Gastroesophageal sphincter (tissue), 4 donors: Measurements from ENCODE around the gene FHOD3. TPM values are rescaled to one million over a fixed set of nuclear protein-coding genes. Genes with fewer than 3 reads are reported as not detected.

Source experiments
- ATAC-seq: fragments of 150-250 bp; one replicate; pipeline ENCODE4 v1.9.1; 2016; ENCODE audit warnings: mild to moderate bottlenecking, moderate library complexity
- H3K27ac ChIP-seq, 4 donors: fragments of 200-600 bp; sonication (generic) in 3 of 4; 1 replicate in 3 of 4; 2 replicates in 1 of 4; pipeline ENCODE4 v1.5.1; 2016 to 2019
- H3K27me3 ChIP-seq: fragments of 200-600 bp; sonication (generic); one replicate; pipeline ENCODE4 v1.5.1; 2019
- H3K36me3 ChIP-seq, 2 donors: fragments of 200-600 bp; sonication (generic); one replicate each; pipeline ENCODE4 v1.5.1; 2019; ENCODE audit warnings: control low read depth in 1 of 2
- H3K4me1 ChIP-seq, 3 donors: fragments of 200-600 bp; sonication (generic); 1 replicate in 2 of 3; 2 replicates in 1 of 3; pipeline ENCODE4 v1.5.1; 2016 to 2019; ENCODE audit warnings: control low read depth in 2 of 3
- H3K4me3 ChIP-seq, 2 donors: fragments of 200-600 bp; sonication (generic); one replicate each; pipeline ENCODE4 v1.5.1; 2019; ENCODE audit warnings: mild to moderate bottlenecking in 1 of 2, moderate library complexity in 1 of 2
- H3K9me3 ChIP-seq, 3 donors: fragments of 200-600 bp; sonication (generic); one replicate each; pipeline ENCODE4 v1.5.1; 2017 to 2019; ENCODE audit warnings: control low read depth in 2 of 3
- CTCF ChIP-seq, 4 experiments: fragments of 200-600 bp in 2 of 4; fragments of 450-650 bp in 2 of 4; sonication (generic) in 1 of 4; IDR thresholded peaks; one replicate each; pipeline ENCODE4 v1.5.1; 2017 to 2019; ENCODE audit warnings: antibody characterized with exemption in 4 of 4, mild to moderate bottlenecking in 2 of 4, moderate library complexity in 2 of 4
- EP300 ChIP-seq: sonication (generic); formaldehyde crosslinking; IDR thresholded peaks from one replicate; pipeline ENCODE4 v1.6.1; 2017; ENCODE audit warnings: antibody characterized with exemption, mild to moderate bottlenecking
- POLR2A ChIP-seq, 2 donors: fragments of 450-650 bp; IDR thresholded peaks; one replicate each; pipeline ENCODE4 v1.6.1; 2017; ENCODE audit warnings: antibody characterized with exemption in 2 of 2, mild to moderate bottlenecking in 2 of 2, moderate library complexity in 1 of 2
- POLR2AphosphoS5 ChIP-seq: sonication (generic); formaldehyde crosslinking; IDR thresholded peaks from one replicate; pipeline ENCODE4 v1.6.1; 2017; ENCODE audit warnings: antibody characterized with exemption
- WGBS, 2 donors: methylation state at CpG; one replicate each; pipeline ENCODE4 v1.1.5; 2018; ENCODE audit warnings: low coverage in 1 of 2; 5-methylcytosine and 5-hydroxymethylcytosine counted together
- total RNA-seq, 4 donors: library from RNA; depleted of rRNA; stranded (reverse); fragments of >200 nt; gene quantifications; one replicate each; pipeline ENCODE4 v1.1.0, GENCODE V29; 2016

Gene FHOD3
- total RNA-seq, 4 donors from 2014 or later = 18.4 to 36.7 (median 30.4) TPM

GRCh38 chr18:36309436-36310391, 12.2 kb downstream of the FHOD3 start:
- TF ChIP-seq EP300 (no peak), CTCF (IDR thresholded peaks at IDR 0.05) (no peak), POLR2A (IDR thresholded peaks at IDR 0.05) (no peak), POLR2AphosphoS5 (no peak)
- no peak for ATAC-seq
- Histone ChIP-seq H3K9me3 (no peaks in the 10 kb centered on the region), H3K36me3 (no peaks in the 10 kb centered on the region), H3K4me1 (no peaks in the 10 kb centered on the region), H3K27me3 (no peaks in the 10 kb centered on the region), H3K4me3 (no peak overlapping the region), H3K27ac (no peak overlapping the region)
- 70 to 81% methylated on average over 2 to 3 of the region's 11 CpGs for WGBS, 2 donors

- ATAC-seq = no peak
- TF ChIP-seq CTCF (IDR thresholded peaks at IDR 0.05) (no peak), POLR2A (IDR thresholded peaks at IDR 0.05) (no peak), EP300 (no peak), POLR2AphosphoS5 (no peak)
- Histone ChIP-seq H3K9me3 (no peaks in the 10 kb centered on the region), H3K27me3 (no peaks in the 10 kb centered on the region), H3K36me3 (no peaks in the 10 kb centered on the region), H3K4me3 (no peak overlapping the region), H3K4me1 (no peaks in the 10 kb centered on the region), H3K27ac (no peak overlapping the region)
- WGBS, 2 donors = 97 to 100% methylated on average over 2 to 5 of the region's 5 CpGs
Measured at GRCh38 chr18:36311026-36311570, 13.6 kb downstream of the FHOD3 start.

- Histone ChIP-seq H3K36me3 (no peaks in the 10 kb centered on the region), H3K9me3 (peaks cover 0 to under 1% (median 0%) of the 10 kb centered on the region in 3 donors), H3K4me3 (no peak overlapping the region), H3K27ac (no peak overlapping the region), H3K4me1 (no peaks in the 10 kb centered on the region), H3K27me3 (no peaks in the 10 kb centered on the region)
- no peak for ATAC-seq
- 84 to 100% methylated on average over 2 of the region's 2 CpGs for WGBS, 2 donors
- TF ChIP-seq POLR2AphosphoS5 = no peak
Measured at GRCh38 chr18:36312806-36313395, 15.4 kb downstream of the FHOD3 start.

GRCh38 chr18:36314098-36314497, 16.6 kb downstream of the FHOD3 start:
- Histone ChIP-seq H3K9me3 (peaks cover 0 to 13% (median 0%) of the 10 kb centered on the region in 3 donors), H3K4me1 (no peaks in the 10 kb centered on the region), H3K27me3 (no peaks in the 10 kb centered on the region), H3K4me3 (no peak overlapping the region), H3K27ac (peak overlapping the region in 1 of 4 donors; percentile 5), H3K36me3 (no peaks in the 10 kb centered on the region)
- TF ChIP-seq POLR2AphosphoS5 (no peak), EP300 (no peak), POLR2A (IDR thresholded peaks at IDR 0.05) (no peak), CTCF (IDR thresholded peaks at IDR 0.05) (no peak)
- 48 to 67% methylated on average over 3 to 4 of the region's 4 CpGs for WGBS, 2 donors
- peak; percentile 88 for ATAC-seq

GRCh38 chr18:36314754-36315153, 17.2 kb downstream of the FHOD3 start:
- Histone ChIP-seq H3K27ac (peak overlapping the region in 3 of 4 donors; percentile 5 to 39 (median 21)), H3K27me3 (no peaks in the 10 kb centered on the region), H3K36me3 (no peaks in the 10 kb centered on the region), H3K9me3 (peaks cover 0 to 15% (median 0%) of the 10 kb centered on the region in 3 donors), H3K4me3 (no peak overlapping the region), H3K4me1 (no peaks in the 10 kb centered on the region)
- peak; percentile 60 for ATAC-seq
- TF ChIP-seq POLR2A (IDR thresholded peaks at IDR 0.05) (no peak), EP300 (no peak), POLR2AphosphoS5 (no peak), CTCF (IDR thresholded peaks at IDR 0.05) (no peak)
- 25 to 37% methylated on average over 1 to 4 of the region's 4 CpGs for WGBS, 2 donors
